Activated CD4-positive, alpha-beta memory T cell treated with anti-CD3 and anti-CD28 coated beads, Interleukin-2, amount 10 ng/mL, durations not matched to agents 7 days and 5 days (primary cell): ENCODE measurements around the gene TTC31. TPM values are rescaled to one million over a fixed set of nuclear protein-coding genes. Genes with fewer than 3 reads are reported as not detected.

ENCODE experiments used
- CTCF ChIA-PET: fragments of 350-600 bp; sonication (Branson Sonifier 250); formaldehyde crosslinking; loops from one replicate; lab custom pipeline; 2021; ENCODE audit warnings: antibody characterized with exemption, inconsistent platforms; lab: Charles Lee
- POLR2A ChIA-PET: fragments of 350-600 bp; sonication (Branson Sonifier 250); formaldehyde crosslinking; loops from one replicate; lab custom pipeline; 2021; ENCODE audit warnings: antibody characterized with exemption; lab: Charles Lee
- DNase-seq: peaks from one replicate; pipeline ENCODE4 v3.0.0-alpha.2; 2020
- H3K27ac Mint-ChIP-seq: one replicate; pipeline ENCODE4 v1.8.0; 2021; ENCODE audit warnings: mild to moderate bottlenecking, mixed read lengths
- H3K27me3 Mint-ChIP-seq: one replicate; pipeline ENCODE4 v1.8.0; 2021; ENCODE audit warnings: mixed read lengths
- H3K36me3 Mint-ChIP-seq: one replicate; pipeline ENCODE4 v1.8.0; 2021; ENCODE audit warnings: low read depth, mixed read lengths
- H3K4me1 Mint-ChIP-seq: one replicate; pipeline ENCODE4 v1.8.0; 2021; ENCODE audit warnings: mixed read lengths
- H3K4me3 Mint-ChIP-seq: one replicate; pipeline ENCODE4 v1.8.0; 2021; ENCODE audit warnings: mild to moderate bottlenecking, mixed read lengths
- H3K9me3 Mint-ChIP-seq: one replicate; pipeline ENCODE4 v1.8.0; 2021; ENCODE audit warnings: mixed read lengths
- total RNA-seq, 2 experiments: library from RNA; stranded (reverse); gene quantifications; one replicate each; pipeline ENCODE4 v1.2.3, GENCODE V29; 2021

Gene TTC31
- total RNA-seq, 2 experiments from 2014 or later = 42.3 to 42.9 TPM

- ChIA-PET POLR2A (interaction anchor here (0.9 to 3.3 kb wide), 4 partner anchors 10 to 37 kb away, joined by 3 to 16 read pairs (median 6); partner anchors contain the start of genes CCDC142 and TTC31), CTCF (interaction anchor here (0.5 to 2.3 kb wide), 6 partner anchors 10 to 345 kb away, joined by 3 to 7 read pairs (median 5); partner anchors contain the start of genes CCDC142 and TTC31)
- H3K4me3 Mint-ChIP-seq = no peak overlapping the region
- no peak for DNase-seq
- H3K36me3 Mint-ChIP-seq = peaks cover 46% of the 10 kb centered on the region
- no peaks in the 10 kb centered on the region for H3K9me3 Mint-ChIP-seq
- no peak overlapping the region for H3K27ac Mint-ChIP-seq
- peaks cover 14% of the 10 kb centered on the region for H3K4me1 Mint-ChIP-seq
- peaks cover 3% of the 10 kb centered on the region for H3K27me3 Mint-ChIP-seq
Observed at GRCh38 chr2:74493546-74493945, 10.7 kb downstream of the TTC31 start.

- Mint-ChIP-seq H3K4me3 (no peak overlapping the region), H3K4me1 (peaks cover 27% of the 10 kb centered on the region), H3K27me3 (peaks cover 17% of the 10 kb centered on the region), H3K27ac (no peak overlapping the region), H3K9me3 (no peaks in the 10 kb centered on the region), H3K36me3 (peaks cover 51% of the 10 kb centered on the region)
- POLR2A ChIA-PET = interaction anchor here (1.0 to 4.8 kb wide), 3 partner anchors 12 to 34 kb away, joined by 3 to 31 read pairs (median 4); partner anchors contain the start of genes AUP1, CCDC142, HTRA2 and TTC31
- CTCF ChIA-PET = interaction anchor here (3.3 kb wide), 1 partner anchor 12 kb away, joined by 10 read pairs; the partner anchor contains the start of genes CCDC142 and TTC31
- no peak for DNase-seq
Observed at GRCh38 chr2:74495440-74495839, 12.6 kb downstream of the TTC31 start.

GRCh38 chr2:74496997-74497776 lies 14.3 kb downstream of the TTC31 start:
- DNase-seq = no peak
- Mint-ChIP-seq H3K27me3 (peaks cover 34% of the 10 kb centered on the region), H3K27ac (peak overlapping the region; percentile 10), H3K4me1 (peaks cover 31% of the 10 kb centered on the region), H3K9me3 (no peaks in the 10 kb centered on the region), H3K36me3 (peaks cover 50% of the 10 kb centered on the region), H3K4me3 (peak overlapping the region; percentile 80)
- POLR2A ChIA-PET = interaction anchor here (0.9 to 5.7 kb wide), 9 partner anchors 10 to 57 kb away, joined by 3 to 57 read pairs (median 7); partner anchors contain the start of genes AUP1, CCDC142, DOK1 and HTRA2
- CTCF ChIA-PET = interaction anchor here (0.6 to 3.3 kb wide), 5 partner anchors 8 to 92 kb away, joined by 3 to 10 read pairs (median 4); partner anchors contain the start of genes CCDC142 and TTC31

- peak overlapping the region; percentile 80 for H3K4me3 Mint-ChIP-seq
- ChIA-PET POLR2A (interaction anchor here (0.8 to 5.7 kb wide), 11 partner anchors 9 to 58 kb away, joined by 3 to 57 read pairs (median 5); partner anchors contain the start of genes AUP1, CCDC142, DOK1 and HTRA2), CTCF (interaction anchor here (0.6 to 3.3 kb wide), 4 partner anchors 9 to 46 kb away, joined by 3 to 10 read pairs (median 5); partner anchors contain the start of genes CCDC142 and TTC31)
- H3K27me3 Mint-ChIP-seq = peaks cover 40% of the 10 kb centered on the region
- H3K4me1 Mint-ChIP-seq = peaks cover 38% of the 10 kb centered on the region
- no peaks in the 10 kb centered on the region for H3K9me3 Mint-ChIP-seq
- peak; percentile 52 for DNase-seq
- peak overlapping the region; percentile 77 for H3K27ac Mint-ChIP-seq
- H3K36me3 Mint-ChIP-seq = peaks cover 45% of the 10 kb centered on the region
Observed at GRCh38 chr2:74497777-74498499, 15.1 kb downstream of the TTC31 start.

- Mint-ChIP-seq H3K4me3 (peak overlapping the region; percentile 80), H3K9me3 (no peaks in the 10 kb centered on the region), H3K36me3 (peaks cover 45% of the 10 kb centered on the region), H3K4me1 (peaks cover 44% of the 10 kb centered on the region), H3K27me3 (peaks cover 45% of the 10 kb centered on the region), H3K27ac (peak overlapping the region; percentile 77)
- ChIA-PET POLR2A (interaction anchor here (0.8 to 5.7 kb wide), 12 partner anchors 8 to 57 kb away, joined by 3 to 57 read pairs (median 6); partner anchors contain the start of genes AUP1, CCDC142, DOK1 and DQX1), CTCF (interaction anchor here (0.6 to 3.3 kb wide), 4 partner anchors 9 to 47 kb away, joined by 3 to 10 read pairs (median 5); partner anchors contain the start of genes CCDC142 and TTC31)
- peak; percentile 60 for DNase-seq
Observed at GRCh38 chr2:74498500-74499266, 15.8 kb downstream of the TTC31 start.

- peak within 1 kb of the TSS; percentile 80 for H3K4me3 Mint-ChIP-seq
- peak within 1 kb of the TSS; percentile 77 for H3K27ac Mint-ChIP-seq
- H3K27me3 Mint-ChIP-seq = peaks cover 45% of the 10 kb centered on the region
- ChIA-PET CTCF (interaction anchor here (0.9 to 1.7 kb wide), 4 partner anchors 16 to 88 kb away, joined by 3 to 7 read pairs (median 4); partner anchors contain the start of genes CCDC142, HTRA2 and TTC31), POLR2A (interaction anchor here (1.0 to 5.7 kb wide), 9 partner anchors 8 to 42 kb away, joined by 3 to 57 read pairs (median 11); partner anchors contain the start of genes AUP1, CCDC142, DQX1 and HTRA2)
- peaks cover 51% of the 10 kb centered on the region for H3K4me1 Mint-ChIP-seq
- peak; percentile 47 for DNase-seq
- no peaks in the 10 kb centered on the region for H3K9me3 Mint-ChIP-seq
- H3K36me3 Mint-ChIP-seq = peaks cover 44% of the 10 kb centered on the region
Observed at GRCh38 chr2:74499267-74499939, 16.5 kb downstream of the TTC31 start, which contains the start of gene LBX2. TSS of gene LBX2 (minus strand) at chr2:74499603. CDS start at chr2:74499537, 66 bp downstream.

GRCh38 chr2:74499940-74500577 lies 17.2 kb downstream of the TTC31 start:
- Mint-ChIP-seq H3K36me3 (peaks cover 50% of the 10 kb centered on the region), H3K4me1 (peaks cover 58% of the 10 kb centered on the region), H3K27me3 (peaks cover 46% of the 10 kb centered on the region), H3K4me3 (peak overlapping the region; percentile 30), H3K9me3 (no peaks in the 10 kb centered on the region), H3K27ac (no peak overlapping the region)
- DNase-seq = no peak
- CTCF ChIA-PET = interaction anchor here (1.0 to 2.5 kb wide), 7 partner anchors 17 to 87 kb away, joined by 3 to 9 read pairs (median 5); partner anchors contain the start of genes CCDC142, HTRA2, TTC31 and WBP1
- POLR2A ChIA-PET = interaction anchor here (1.5 to 5.7 kb wide), 7 partner anchors 9 to 322 kb away, joined by 4 to 57 read pairs (median 12); partner anchors contain the start of genes AUP1, CCDC142, DQX1 and HTRA2

- ChIA-PET CTCF (interaction anchor here (0.9 to 2.5 kb wide), 8 partner anchors 17 to 87 kb away, joined by 3 to 9 read pairs (median 4); partner anchors contain the start of genes CCDC142, HTRA2, TTC31 and WBP1), POLR2A (interaction anchor here (1.5 to 5.7 kb wide), 7 partner anchors 9 to 322 kb away, joined by 4 to 57 read pairs (median 12); partner anchors contain the start of genes AUP1, CCDC142, DQX1 and HTRA2)
- peaks cover 46% of the 10 kb centered on the region for H3K27me3 Mint-ChIP-seq
- H3K36me3 Mint-ChIP-seq = peaks cover 50% of the 10 kb centered on the region
- peaks cover 63% of the 10 kb centered on the region for H3K4me1 Mint-ChIP-seq
- DNase-seq = no peak
- no peak overlapping the region for H3K27ac Mint-ChIP-seq
- no peak overlapping the region for H3K4me3 Mint-ChIP-seq
- no peaks in the 10 kb centered on the region for H3K9me3 Mint-ChIP-seq
Observed at GRCh38 chr2:74500578-74500946, 17.7 kb downstream of the TTC31 start.

- H3K27ac Mint-ChIP-seq = no peak overlapping the region
- peaks cover 68% of the 10 kb centered on the region for H3K4me1 Mint-ChIP-seq
- POLR2A ChIA-PET = interaction anchor here (0.9 to 5.7 kb wide), 9 partner anchors 8 to 323 kb away, joined by 3 to 57 read pairs (median 12); partner anchors contain the start of genes AUP1, CCDC142, DQX1 and HTRA2
- peak overlapping the region; percentile 71 for H3K4me3 Mint-ChIP-seq
- H3K27me3 Mint-ChIP-seq = peaks cover 46% of the 10 kb centered on the region
- no peaks in the 10 kb centered on the region for H3K9me3 Mint-ChIP-seq
- peaks cover 54% of the 10 kb centered on the region for H3K36me3 Mint-ChIP-seq
- DNase-seq = no peak
- CTCF ChIA-PET = interaction anchor here (0.9 to 2.5 kb wide), 5 partner anchors 10 to 48 kb away, joined by 3 to 9 read pairs (median 3); partner anchors contain the start of gene WBP1
Observed at GRCh38 chr2:74501335-74502071, 18.6 kb downstream of the TTC31 start.
